Measurements from ENCODE around the gene ANKRD36B. TPM values are rescaled to one million over a fixed set of nuclear protein-coding genes. Genes with fewer than 3 reads are reported as not detected.

Gene ANKRD36B
- 22.8 and 31.3 TPM in 2 replicates for total RNA-seq

DNA sequence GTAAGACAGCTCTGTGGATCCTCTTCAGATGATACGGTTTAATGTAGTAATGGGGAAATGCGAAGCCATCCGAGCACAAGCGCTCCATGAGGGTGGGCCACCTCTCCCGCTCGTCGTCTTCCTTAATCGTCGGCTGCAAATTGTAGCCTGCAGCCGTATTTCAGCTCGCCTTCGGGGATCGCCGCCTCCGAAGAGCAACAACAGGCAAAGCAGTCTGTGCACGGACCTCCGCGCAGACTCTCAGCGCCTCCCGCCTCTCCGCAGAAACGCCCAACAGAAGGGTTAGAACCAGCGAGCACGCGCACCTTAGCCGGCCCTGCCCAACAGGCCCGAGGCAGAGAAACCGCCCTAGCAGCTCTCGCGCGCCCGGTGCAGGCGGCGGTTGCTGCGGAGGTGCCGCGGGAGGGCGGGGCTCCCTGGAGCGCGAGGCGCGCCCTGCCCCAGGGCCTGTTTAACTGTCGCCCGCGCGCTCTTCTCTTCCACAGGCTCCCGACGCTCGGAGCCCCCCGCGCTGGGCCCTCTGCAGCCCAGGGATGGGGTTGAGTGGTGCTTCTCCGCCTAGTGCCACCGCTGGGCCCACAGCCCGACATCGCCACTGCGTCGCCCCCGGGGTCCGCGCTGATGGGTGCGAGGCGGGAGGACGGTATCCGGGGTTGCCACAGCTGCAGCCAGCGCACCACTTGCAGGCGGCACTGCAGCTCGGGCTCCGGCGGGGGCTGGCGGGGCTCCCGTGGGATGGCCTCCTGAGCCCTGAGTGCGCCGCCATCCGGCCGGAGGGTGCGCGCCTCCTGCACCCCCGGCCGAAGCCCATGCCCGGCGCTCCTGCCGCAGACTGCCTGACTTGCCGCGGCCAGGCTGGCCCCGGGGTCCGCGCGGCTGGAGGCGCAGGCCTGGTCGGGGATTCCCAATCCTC, at the start of gene ANKRD36B:
ANKRD36B (minus strand) TSS at position 280 of the 913 bp plus-strand sequence; CDS start at position 88, 192 bp downstream.

Other genes starting within 250 kb of the ANKRD36B start
- gene COX5B, start 56.2 kb upstream of the ANKRD36B start, total RNA-seq, result 270 and 373 TPM in 2 replicates
- gene ACTR1B, start 74.2 kb upstream of the ANKRD36B start, total RNA-seq, result 66.1 and 66.5 TPM in 2 replicates
- 1.2 and 4.2 TPM in 2 replicates for gene C2orf92, start 79.8 kb upstream of the ANKRD36B start, total RNA-seq
- 0.28 TPM in 1 of 2 replicates, not detected in the other for gene ZAP70, start 123.7 kb upstream of the ANKRD36B start, total RNA-seq